ENCODE measurements around the gene APOLD1. TPM values are rescaled to one million over a fixed set of nuclear protein-coding genes. Genes with fewer than 3 reads are reported as not detected.

Gene APOLD1, protein sequence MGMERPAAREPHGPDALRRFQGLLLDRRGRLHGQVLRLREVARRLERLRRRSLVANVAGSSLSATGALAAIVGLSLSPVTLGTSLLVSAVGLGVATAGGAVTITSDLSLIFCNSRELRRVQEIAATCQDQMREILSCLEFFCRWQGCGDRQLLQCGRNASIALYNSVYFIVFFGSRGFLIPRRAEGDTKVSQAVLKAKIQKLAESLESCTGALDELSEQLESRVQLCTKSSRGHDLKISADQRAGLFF
- total RNA-seq: 19.4 TPM

GRCh38 chr12:12784911-12785814 is at the start of gene APOLD1:
Gene APOLD1 (plus strand): TSS chr12:12785659. CDS start chr12:12785692, 33 bp downstream.

DNA sequence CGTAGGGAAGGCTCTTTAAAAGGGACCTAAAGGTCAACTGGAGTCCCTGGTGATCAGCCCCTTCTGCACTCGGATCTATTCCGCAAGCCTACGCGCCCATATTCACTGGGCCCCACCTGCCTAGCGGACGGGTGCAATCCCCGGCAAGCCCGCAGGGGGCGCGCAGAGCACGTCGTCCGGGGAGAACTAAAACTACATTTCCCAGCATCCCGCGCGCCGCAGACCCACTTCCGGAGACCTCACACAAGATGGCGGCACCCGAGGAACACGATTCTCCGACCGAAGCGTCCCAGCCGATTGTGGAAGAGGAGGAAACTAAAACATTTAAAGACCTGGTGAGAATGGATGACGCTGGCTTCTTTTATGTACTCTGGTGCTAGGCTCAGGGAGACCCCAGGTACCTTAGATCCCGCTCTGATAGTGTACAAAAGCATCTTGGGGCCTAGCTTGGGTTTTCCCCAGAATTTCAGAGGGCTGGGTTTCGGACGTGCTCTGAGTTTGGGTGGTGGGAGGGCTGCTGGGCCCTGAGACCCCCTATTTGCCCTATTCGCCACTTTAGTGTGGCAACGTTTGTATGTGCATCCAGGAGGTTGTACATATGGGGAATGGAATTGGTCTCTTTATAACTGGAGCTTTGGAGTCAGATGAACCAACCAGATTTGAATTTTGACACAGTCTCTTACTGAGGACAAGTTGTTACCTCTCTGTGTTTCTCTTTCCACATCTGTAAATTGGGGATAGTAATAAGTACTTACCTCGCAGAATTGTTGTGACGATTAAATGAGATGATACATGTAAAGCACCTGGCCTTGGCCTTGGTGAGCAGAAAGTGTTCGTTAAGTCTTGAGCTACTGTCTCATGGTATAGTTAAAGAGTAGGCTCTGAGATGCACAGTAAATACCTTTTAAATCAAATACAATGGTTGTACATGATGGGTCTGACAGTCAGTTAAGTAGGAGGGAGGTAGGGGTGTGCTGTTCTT is 28.0 kb downstream of the APOLD1 start, which contains the start of gene DDX47:
TSS of gene DDX47 (plus strand) at position 227 of the 982 bp plus-strand sequence. CDS start at position 249, 22 bp downstream.

Small RNA genes lying within 50 kb of the gene (small RNA-seq; reads per million reads assigned to genes)
- gene AC007215.1 (ENCODE audit: low replicate concordance) (not detected), gene MIR613 (ENCODE audit: low replicate concordance) (not detected)

Other genes starting within 250 kb of the APOLD1 start
- gene DUSP16, start 222.8 kb upstream of the APOLD1 start, total RNA-seq: 11.0 TPM
- gene CREBL2, start 173.8 kb upstream of the APOLD1 start, total RNA-seq: 25.7 TPM
- 30.4 TPM for gene GPR19, start 89.5 kb upstream of the APOLD1 start, total RNA-seq
- gene CDKN1B, start 68.3 kb upstream of the APOLD1 start, total RNA-seq: 119 TPM
- 59.2 TPM for gene DDX47, start 27.7 kb downstream of the APOLD1 start, total RNA-seq
- gene GPRC5A, start 105.9 kb downstream of the APOLD1 start, total RNA-seq: 0.31 TPM
- gene GPRC5D, start 166.5 kb downstream of the APOLD1 start, total RNA-seq: not detected
- gene HEBP1, start 214.6 kb downstream of the APOLD1 start, total RNA-seq: 3.4 TPM

All from parietal lobe (tissue), 2 donors.